Fibroblast of gingiva (primary cell): ENCODE measurements around the gene RAPGEF4.

Experiments
- DNase-seq: peaks from one replicate; pipeline ENCODE4 v3.0.0-alpha.2; 2011; ENCODE audit warnings: low read depth

The RAPGEF4 gene

DNA sequence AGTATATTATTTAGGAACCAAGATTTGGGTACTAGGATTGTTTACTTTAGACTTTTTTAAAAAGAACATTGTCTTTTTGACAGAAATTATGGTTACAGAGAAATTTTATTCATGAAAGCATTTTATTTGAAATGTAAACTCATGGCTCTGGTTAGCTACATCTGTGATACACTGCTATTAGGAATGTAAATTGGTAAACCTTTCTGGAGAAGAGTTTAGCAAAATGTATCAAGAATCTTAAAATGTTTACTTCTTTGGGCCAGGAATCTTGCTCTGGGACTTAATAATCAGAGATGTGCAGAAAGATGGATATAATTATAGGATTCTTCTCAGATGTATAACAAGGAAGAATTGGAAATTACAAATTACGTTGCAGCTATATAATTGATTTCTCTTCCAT is 359.7 kb downstream of the RAPGEF4 start:
- peak; percentile 34 for DNase-seq

DNA sequence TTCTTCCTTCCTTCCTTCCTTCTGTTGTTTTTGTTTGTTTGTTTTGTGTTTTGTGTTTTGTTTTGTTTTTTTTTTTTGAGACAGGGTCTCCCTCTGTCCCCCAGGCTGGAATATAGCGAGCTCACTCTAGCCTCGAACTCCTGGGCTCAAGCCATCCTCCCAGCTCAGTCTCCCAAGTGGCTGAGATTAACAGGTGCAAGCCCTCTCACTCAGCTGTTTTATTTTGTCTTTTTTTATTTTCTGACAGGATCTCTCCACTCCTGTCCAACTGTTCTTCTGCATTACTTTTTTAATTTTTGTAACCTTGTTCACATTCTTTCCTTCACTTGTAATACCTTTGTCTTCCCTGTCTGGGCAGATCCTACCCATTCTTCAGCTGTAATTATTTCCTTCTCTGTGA is 363.6 kb downstream of the RAPGEF4 start:
- DNase-seq, result no peak

DNA sequence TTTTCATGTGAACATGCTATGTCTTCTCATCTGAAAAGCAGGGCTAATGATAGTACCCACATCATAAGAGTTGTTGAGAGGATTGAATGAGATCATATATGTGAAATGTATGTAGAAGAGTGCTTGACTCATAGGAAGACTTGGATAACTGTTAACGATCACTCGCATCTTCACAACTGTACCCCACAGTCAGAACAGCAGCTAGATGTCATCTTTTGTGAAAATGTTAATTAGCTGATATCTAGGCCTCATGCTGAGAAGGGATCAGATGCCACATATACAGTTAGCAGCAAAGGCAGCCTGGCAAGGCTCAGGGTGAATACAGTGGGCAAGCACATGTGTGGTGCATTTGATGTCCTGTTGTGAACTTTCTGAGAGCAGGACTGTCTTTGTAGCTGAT is 364.2 kb downstream of the RAPGEF4 start:
- DNase-seq, result no peak

DNA sequence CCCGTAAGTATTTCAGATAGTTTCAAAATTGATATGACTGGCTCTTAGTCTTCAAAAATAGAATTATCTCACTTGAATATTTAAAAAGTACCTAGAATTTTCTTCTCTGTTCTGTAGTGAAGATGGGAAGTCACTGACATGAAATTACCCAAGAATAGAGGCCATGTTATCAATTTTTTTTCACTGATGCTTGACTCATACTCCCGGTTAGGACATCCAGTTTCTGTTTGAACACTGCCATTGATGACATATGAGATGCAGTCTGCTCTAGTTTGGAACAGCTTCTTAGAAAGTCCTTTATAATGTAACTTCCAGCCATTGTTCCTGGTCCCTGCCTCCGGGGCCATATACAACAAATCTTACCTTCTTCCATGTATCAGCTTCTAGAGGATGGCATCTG is 366.0 kb downstream of the RAPGEF4 start:
- DNase-seq, result peak; percentile 66
